ENCODE results near the gene RAP1A. TPM values are rescaled to one million over a fixed set of nuclear protein-coding genes. Genes with fewer than 3 reads are reported as not detected.
"Not testable (repeated sequence)": the region's sequence is repeated elsewhere in the genome, so short reads cannot be mapped to it uniquely, and the experiment has no call there.

The RAP1A gene
- total RNA-seq, 1 donor from 2014 or later: 41.7 TPM

GRCh38 chr1:111628153-111628552 is 8.6 kb downstream of the RAP1A start:
- TF ChIP-seq CTCF (IDR thresholded peaks at IDR 0.05; ENCODE audit: unreplicated experiment): no peak
- H3K9me3 Mint-ChIP-seq (ENCODE audit: unreplicated experiment): no peaks in the 10 kb centered on the region
- no peaks in the 10 kb centered on the region for H3K36me3 Mint-ChIP-seq (ENCODE audit: low read depth, unreplicated experiment)
- H3K4me3 Mint-ChIP-seq (ENCODE audit: unreplicated experiment): no peak overlapping the region
- H3K27me3 Mint-ChIP-seq (ENCODE audit: unreplicated experiment): no peaks in the 10 kb centered on the region
- H3K4me1 Mint-ChIP-seq (ENCODE audit: unreplicated experiment): peaks cover 7% of the 10 kb centered on the region
- no peak for DNase-seq (ENCODE audit: low spot score)
- no peak overlapping the region for H3K27ac Mint-ChIP-seq (ENCODE audit: unreplicated experiment)

GRCh38 chr1:111629190-111629954 is 9.8 kb downstream of the RAP1A start:
- DNase-seq (ENCODE audit: low spot score): no peak
- Mint-ChIP-seq H3K4me3 (ENCODE audit: unreplicated experiment) (no peak overlapping the region), H3K4me1 (ENCODE audit: unreplicated experiment) (peaks cover 7% of the 10 kb centered on the region), H3K9me3 (ENCODE audit: unreplicated experiment) (no peaks in the 10 kb centered on the region), H3K27me3 (ENCODE audit: unreplicated experiment) (no peaks in the 10 kb centered on the region), H3K36me3 (ENCODE audit: low read depth, unreplicated experiment) (no peaks in the 10 kb centered on the region), H3K27ac (ENCODE audit: unreplicated experiment) (no peak overlapping the region)
- no peak for TF ChIP-seq CTCF (IDR thresholded peaks at IDR 0.05; ENCODE audit: unreplicated experiment)

- no peaks in the 10 kb centered on the region for H3K36me3 Mint-ChIP-seq (ENCODE audit: low read depth, unreplicated experiment)
Observed at GRCh38 chr1:111630567-111630966, 11.0 kb downstream of the RAP1A start.

GRCh38 chr1:111631502-111631901 is 11.9 kb downstream of the RAP1A start:
- H3K27ac Mint-ChIP-seq (ENCODE audit: unreplicated experiment): no peak overlapping the region
- no peak overlapping the region for H3K4me3 Mint-ChIP-seq (ENCODE audit: unreplicated experiment)
- H3K4me1 Mint-ChIP-seq (ENCODE audit: unreplicated experiment): peaks cover 7% of the 10 kb centered on the region
- no peaks in the 10 kb centered on the region for H3K27me3 Mint-ChIP-seq (ENCODE audit: unreplicated experiment)
- DNase-seq (ENCODE audit: low spot score): no peak
- TF ChIP-seq CTCF (IDR thresholded peaks at IDR 0.05; ENCODE audit: unreplicated experiment): no peak
- H3K36me3 Mint-ChIP-seq (ENCODE audit: low read depth, unreplicated experiment): no peaks in the 10 kb centered on the region
- H3K9me3 Mint-ChIP-seq (ENCODE audit: unreplicated experiment): no peaks in the 10 kb centered on the region

More at GRCh38 chr1:111630567-111630966, 11.0 kb downstream of the RAP1A start:
- H3K4me3 Mint-ChIP-seq (ENCODE audit: unreplicated experiment): no peak overlapping the region
- peaks cover 7% of the 10 kb centered on the region for H3K4me1 Mint-ChIP-seq (ENCODE audit: unreplicated experiment)
- no peak for DNase-seq (ENCODE audit: low spot score)
- H3K27me3 Mint-ChIP-seq (ENCODE audit: unreplicated experiment): no peaks in the 10 kb centered on the region
- no peak overlapping the region for H3K27ac Mint-ChIP-seq (ENCODE audit: unreplicated experiment)
- no peaks in the 10 kb centered on the region for H3K9me3 Mint-ChIP-seq (ENCODE audit: unreplicated experiment)
- TF ChIP-seq CTCF (IDR thresholded peaks at IDR 0.05; ENCODE audit: unreplicated experiment): no peak

GRCh38 chr1:111632771-111633170 is 13.2 kb downstream of the RAP1A start:
- H3K4me3 Mint-ChIP-seq (ENCODE audit: unreplicated experiment); H3K36me3 Mint-ChIP-seq (ENCODE audit: low read depth, unreplicated experiment); H3K4me1 Mint-ChIP-seq (ENCODE audit: unreplicated experiment); H3K27me3 Mint-ChIP-seq (ENCODE audit: unreplicated experiment); DNase-seq (ENCODE audit: low spot score); H3K9me3 Mint-ChIP-seq (ENCODE audit: unreplicated experiment); H3K27ac Mint-ChIP-seq (ENCODE audit: unreplicated experiment): not testable (repeated sequence)

All from endothelial cell (in vitro differentiated cells).